Measurements from ENCODE around the gene ARHGAP25. TPM values are rescaled to one million over a fixed set of nuclear protein-coding genes. Genes with fewer than 3 reads are reported as not detected.

Gene ARHGAP25
- total and polyA plus RNA-seq, 8 donors, result 6.1 to 43.5 (median 9.3) TPM

GRCh38 chr2:68730828-68731227 lies 3.8 kb upstream of the ARHGAP25 start:
- Histone ChIP-seq H3K27me3 (no peaks in the 10 kb centered on the region), H3K36me3 (no peaks in the 10 kb centered on the region), H3K4me3 (no peak overlapping the region), H3K9me3 (no peaks in the 10 kb centered on the region), H3K4me1 (peaks cover 0 to 53% of the 10 kb centered on the region in 2 donors), H3K27ac (no peak overlapping the region)
- no peak for TF ChIP-seq CTCF (IDR thresholded peaks at IDR 0.05)
- ATAC-seq (no peak), DNase-seq (no peak)
- intact Hi-C loops (cut with DNase I), result no loop called here

GRCh38 chr2:68732036-68732932 lies 2.3 kb upstream of the ARHGAP25 start:
- intact Hi-C loops (cut with DNase I), result no loop called here
- H3K36me3 ChIP-seq, result no peaks in the 10 kb centered on the region
- H3K4me1 ChIP-seq, result peaks cover 0 to 54% of the 10 kb centered on the region in 2 donors
- DNase-seq, result peak in 1 of 4 donors; percentile 64
- no peak overlapping the region for H3K4me3 ChIP-seq
- H3K27ac ChIP-seq, result peak overlapping the region; percentile 23 to 84
- no peaks in the 10 kb centered on the region for H3K9me3 ChIP-seq
- ATAC-seq, result peak; percentile 42
- H3K27me3 ChIP-seq, result no peaks in the 10 kb centered on the region
- TF ChIP-seq CTCF (IDR thresholded peaks at IDR 0.05), result no peak

GRCh38 chr2:68733365-68733764 lies 1.2 kb upstream of the ARHGAP25 start:
- ATAC-seq (no peak), DNase-seq (no peak)
- Histone ChIP-seq H3K27me3 (no peaks in the 10 kb centered on the region), H3K4me1 (peaks cover 0 to 62% of the 10 kb centered on the region in 2 donors), H3K36me3 (no peaks in the 10 kb centered on the region), H3K9me3 (no peaks in the 10 kb centered on the region), H3K4me3 (no peak overlapping the region), H3K27ac (peak overlapping the region in 1 of 2 donors; percentile 92)
- no peak for TF ChIP-seq CTCF (IDR thresholded peaks at IDR 0.05)
- intact Hi-C loops (cut with DNase I), result no loop called here

- no peak for DNase-seq
- no peak for TF ChIP-seq CTCF (IDR thresholded peaks at IDR 0.05)
- ATAC-seq, result no peak
- Histone ChIP-seq H3K27ac (peak overlapping the region; percentile 78 to 92), H3K9me3 (no peaks in the 10 kb centered on the region), H3K4me1 (peaks cover 0 to 70% of the 10 kb centered on the region in 2 donors), H3K27me3 (no peaks in the 10 kb centered on the region), H3K4me3 (peak overlapping the region in 1 of 2 donors; percentile 48), H3K36me3 (no peaks in the 10 kb centered on the region)
- intact Hi-C loops (cut with DNase I), result no loop called here
Observed at GRCh38 chr2:68734176-68734575, 435 bp upstream of the ARHGAP25 start.

- no peak for TF ChIP-seq CTCF (IDR thresholded peaks at IDR 0.05)
- intact Hi-C loops (cut with DNase I), result no loop called here
- no peak for ATAC-seq
Observed at GRCh38 chr2:68736086-68736485, 1.5 kb downstream of the ARHGAP25 start.

More at GRCh38 chr2:68736086-68736485, 1.5 kb downstream of the ARHGAP25 start:
- H3K27me3 ChIP-seq, result no peaks in the 10 kb centered on the region
- peak overlapping the region in 1 of 2 donors; percentile 92 for H3K27ac ChIP-seq
- peaks cover 4 to 80% of the 10 kb centered on the region in 2 donors for H3K4me1 ChIP-seq
- H3K36me3 ChIP-seq, result no peaks in the 10 kb centered on the region
- no peak for DNase-seq
- peak overlapping the region in 1 of 2 donors; percentile 48 for H3K4me3 ChIP-seq
- no peaks in the 10 kb centered on the region for H3K9me3 ChIP-seq
